GM18526 (cell line): ENCODE measurements around the gene SCP2.

Experiments used
- POLR2A ChIP-seq: IDR thresholded peaks from 3 replicates; pipeline ENCODE4 v1.6.1; 2011; ENCODE audit not compliant: insufficient read length; ENCODE audit errors: extremely low read depth

The SCP2 gene

GRCh38 chr1:52928015-52928404, 934 bp downstream of the SCP2 start:
- TF ChIP-seq POLR2A = no peak

- no peak for TF ChIP-seq POLR2A
Observed at GRCh38 chr1:52929019-52929418, 1.9 kb downstream of the SCP2 start.

GRCh38 chr1:52937433-52938182, 10.5 kb downstream of the SCP2 start:
- no peak for TF ChIP-seq POLR2A

- no peak for TF ChIP-seq POLR2A
Observed at GRCh38 chr1:52938183-52938451, 11.0 kb downstream of the SCP2 start.

- no peak for TF ChIP-seq POLR2A
Observed at GRCh38 chr1:52943876-52944416, 16.9 kb downstream of the SCP2 start.

- TF ChIP-seq POLR2A = no peak
Observed at GRCh38 chr1:52944566-52944965, 17.5 kb downstream of the SCP2 start.

- no peak for TF ChIP-seq POLR2A
Observed at GRCh38 chr1:52947490-52947889, 20.4 kb downstream of the SCP2 start.

GRCh38 chr1:52952112-52952511, 25.0 kb downstream of the SCP2 start:
- TF ChIP-seq POLR2A = no peak

- no peak for TF ChIP-seq POLR2A
Observed at GRCh38 chr1:52955129-52955970, 28.3 kb downstream of the SCP2 start.

- no peak for TF ChIP-seq POLR2A
Observed at GRCh38 chr1:52963101-52963500, 36.0 kb downstream of the SCP2 start.

- no peak for TF ChIP-seq POLR2A
Observed at GRCh38 chr1:52967666-52968065, 40.6 kb downstream of the SCP2 start.

- TF ChIP-seq POLR2A = no peak
Observed at GRCh38 chr1:52970149-52970548, 43.1 kb downstream of the SCP2 start.

GRCh38 chr1:52973841-52974240, 46.8 kb downstream of the SCP2 start:
- no peak for TF ChIP-seq POLR2A

GRCh38 chr1:52976183-52977035, 49.3 kb downstream of the SCP2 start:
- no peak for TF ChIP-seq POLR2A

GRCh38 chr1:52978045-52978444, 51.0 kb downstream of the SCP2 start:
- no peak for TF ChIP-seq POLR2A
